Measurements from ENCODE around the gene GALNT18. TPM values are rescaled to one million over a fixed set of nuclear protein-coding genes. Genes with fewer than 3 reads are reported as not detected.
A peak's percentile ranks its signal among the peaks of the same experiment; 100 is the strongest.

The GALNT18 gene
- total RNA-seq, 1 experiment from 2014 or later, result 25.3 TPM

DNA sequence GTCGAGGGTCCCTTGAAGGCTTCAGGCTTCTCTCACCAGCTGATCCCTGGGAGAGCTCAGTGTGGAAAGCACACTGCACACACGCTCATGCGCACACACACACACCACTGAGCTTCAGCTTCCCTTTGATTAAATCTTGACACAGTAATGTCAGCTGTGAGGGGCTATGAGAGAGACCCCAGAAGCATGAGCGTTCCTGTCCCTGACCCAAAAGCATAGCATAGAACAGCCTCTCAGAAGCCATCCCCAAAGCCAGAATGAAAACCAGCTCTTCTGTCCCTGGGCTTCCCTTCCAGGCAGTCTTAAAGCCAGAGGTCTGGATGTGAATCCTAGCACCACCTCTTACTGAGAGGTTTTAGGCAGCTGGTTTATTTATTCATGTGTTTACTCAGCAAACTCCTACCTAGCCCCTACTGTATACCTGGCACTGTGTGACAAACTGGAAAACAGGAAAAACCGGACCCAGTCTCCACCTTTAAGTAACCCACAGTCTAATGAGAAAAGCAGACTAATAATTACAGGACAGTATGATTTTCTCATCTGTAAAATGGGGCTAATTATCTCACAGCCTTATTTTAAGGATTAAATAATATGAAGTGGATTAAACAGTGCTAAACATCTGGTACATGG, 15.9 kb downstream of the GALNT18 start:
- H3K4me3 ChIP-seq, result no peak overlapping the region

DNA sequence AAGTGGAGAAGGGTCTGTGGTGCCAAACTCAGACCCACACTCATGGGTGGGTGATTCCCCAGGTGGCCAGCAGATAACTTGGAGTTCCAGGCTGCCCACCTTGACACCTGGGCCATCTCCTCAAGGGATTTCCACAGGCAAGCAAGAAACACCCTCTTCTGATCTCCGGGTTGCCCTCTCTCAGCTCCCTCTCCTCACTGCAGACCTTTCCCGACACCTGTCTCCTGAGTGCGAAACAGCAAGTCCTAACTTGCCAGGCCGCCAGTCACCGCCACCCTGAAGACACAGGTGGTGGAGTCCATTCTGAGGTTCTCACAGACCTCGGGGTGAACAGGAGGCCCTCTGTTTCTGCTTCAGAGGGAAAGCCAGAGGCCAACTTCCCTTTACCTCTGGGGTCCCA, 16.6 kb downstream of the GALNT18 start:
- Histone ChIP-seq H3K9me3 (peaks cover 17% of the 10 kb centered on the region), H3K27me3 (no peaks in the 10 kb centered on the region), H3K36me3 (no peaks in the 10 kb centered on the region; the same call in 1 of the 2 replicates), H3K4me3 (no peak overlapping the region)
- DNase-seq, result no peak

More for the DNA sequence above, 15.9 kb downstream of the GALNT18 start:
- DNase-seq, result no peak
- peaks cover 11% of the 10 kb centered on the region; the same call in 1 of the 2 replicates for H3K9me3 ChIP-seq
- H3K36me3 ChIP-seq, result no peaks in the 10 kb centered on the region
- no peaks in the 10 kb centered on the region for H3K27me3 ChIP-seq

DNA sequence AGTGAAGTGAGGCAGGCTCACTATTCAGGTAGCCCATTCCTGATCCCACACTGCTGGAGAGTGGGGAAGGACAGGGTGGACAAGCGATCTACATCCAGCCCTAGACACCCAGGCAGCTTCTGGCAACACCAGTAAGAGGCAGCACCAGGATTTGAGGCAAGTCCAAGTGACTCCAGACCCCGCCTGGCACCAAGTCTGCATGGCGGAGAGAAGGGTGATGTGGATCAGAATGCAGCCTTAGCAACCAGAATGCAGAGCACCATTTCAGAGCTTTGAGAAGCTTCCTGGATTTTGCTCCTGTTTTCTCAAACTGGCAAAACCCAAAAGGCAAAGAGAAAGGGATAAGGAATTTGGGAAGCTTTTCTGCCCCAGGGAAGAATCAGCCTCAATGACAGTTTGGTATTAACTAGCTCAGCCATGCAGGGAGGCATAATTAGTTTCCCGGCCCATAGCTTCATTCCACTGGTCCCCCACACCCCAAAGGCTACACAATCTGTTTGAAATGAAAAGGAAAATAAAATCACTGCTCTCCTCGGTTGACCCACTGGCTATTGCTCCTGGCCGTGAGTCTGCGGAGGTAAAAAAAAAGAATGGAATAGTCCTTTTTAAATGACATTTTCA, 17.3 kb downstream of the GALNT18 start:
- no peak overlapping the region for H3K4me3 ChIP-seq
- H3K36me3 ChIP-seq, result no peaks in the 10 kb centered on the region; the same call in 1 of the 2 replicates
- H3K27me3 ChIP-seq, result no peaks in the 10 kb centered on the region
- peaks cover 21% of the 10 kb centered on the region for H3K9me3 ChIP-seq
- DNase-seq, result no peak

DNA sequence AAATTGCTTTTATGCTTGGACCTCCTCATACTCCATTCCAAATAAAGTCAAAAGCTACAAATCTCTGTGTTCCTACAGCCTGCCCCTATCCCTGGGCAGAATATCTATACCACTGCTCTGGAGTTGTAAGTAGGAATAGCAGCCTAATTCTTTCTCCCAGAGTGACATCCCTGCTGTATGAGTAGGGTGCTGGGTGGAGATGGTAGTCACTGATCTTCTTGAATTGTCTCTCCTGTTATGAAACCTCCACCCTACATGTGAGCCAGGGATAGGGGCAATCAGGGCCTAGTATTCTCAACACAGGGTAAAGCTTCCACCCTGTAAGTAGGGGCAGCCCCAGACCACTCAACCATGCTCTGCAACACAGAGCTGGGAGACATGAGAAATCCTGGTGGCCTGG, 19.8 kb downstream of the GALNT18 start:
- DNase-seq, result no peak
- Histone ChIP-seq H3K36me3 (no peaks in the 10 kb centered on the region; the same call in 1 of the 2 replicates), H3K27me3 (no peaks in the 10 kb centered on the region), H3K9me3 (peaks cover 21% of the 10 kb centered on the region), H3K4me3 (no peak overlapping the region)

DNA sequence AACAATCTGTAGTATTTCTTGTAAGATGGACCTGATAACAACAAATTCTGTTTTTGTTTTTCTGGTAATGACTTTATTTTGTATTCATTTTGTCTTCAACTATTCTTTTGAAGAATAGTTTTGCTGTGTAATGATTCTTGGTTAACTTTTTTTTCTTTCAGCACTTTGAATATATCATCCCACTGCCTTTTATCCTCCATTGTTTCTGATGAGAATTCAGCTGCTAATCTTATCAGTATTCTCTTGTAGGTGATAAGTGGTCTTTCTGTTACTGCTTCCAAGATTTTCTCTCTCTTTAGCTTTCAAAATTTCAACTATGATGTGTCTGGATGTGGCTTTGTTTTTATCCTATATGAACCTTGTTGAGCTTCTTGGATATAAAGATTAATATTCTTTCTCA, 21.5 kb downstream of the GALNT18 start:
- Histone ChIP-seq H3K36me3 (no peaks in the 10 kb centered on the region; the same call in 1 of the 2 replicates), H3K27me3 (no peaks in the 10 kb centered on the region), H3K9me3 (peaks cover 21% of the 10 kb centered on the region), H3K4me3 (no peak overlapping the region)
- no peak for DNase-seq

DNA sequence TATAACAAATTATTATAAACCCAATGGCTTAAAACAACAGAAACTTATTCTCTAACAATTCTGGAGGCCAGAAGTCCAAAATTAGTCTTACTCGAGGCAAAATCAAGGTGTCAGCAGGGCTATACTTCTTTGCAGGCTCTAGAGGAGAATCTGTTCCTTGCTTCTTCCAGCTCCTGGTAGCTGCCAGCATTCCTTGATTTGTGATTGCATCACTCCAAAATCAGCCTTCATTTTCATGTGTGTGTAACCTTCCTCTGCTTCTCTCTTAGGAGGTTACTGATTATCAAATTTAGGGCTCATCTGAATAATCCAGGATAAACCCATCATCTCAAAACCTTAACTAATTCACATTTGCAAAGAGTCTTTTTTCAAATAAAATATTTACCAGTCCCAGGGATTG, 23.6 kb downstream of the GALNT18 start:
- DNase-seq, result no peak

DNA sequence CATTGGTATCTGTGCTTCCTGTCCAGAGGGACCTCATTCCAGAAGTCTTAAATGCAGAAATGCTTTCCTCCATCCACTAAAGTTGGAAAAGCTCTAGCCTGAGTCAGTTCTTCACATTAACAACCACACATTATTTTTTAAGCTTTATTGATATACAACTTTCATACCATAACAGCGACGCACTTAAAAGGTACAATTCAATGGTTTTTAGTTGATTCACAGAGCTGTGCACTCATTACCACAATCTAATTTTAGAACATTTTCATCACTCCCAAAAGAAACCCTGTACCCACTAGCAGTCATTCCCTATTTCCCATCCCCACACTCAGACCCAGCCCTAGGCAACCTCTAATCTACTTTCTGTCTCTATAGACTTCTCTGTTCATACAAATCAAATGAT, 27.6 kb downstream of the GALNT18 start:
- H3K9me3 ChIP-seq, result no peaks in the 10 kb centered on the region
- no peaks in the 10 kb centered on the region for H3K36me3 ChIP-seq
- DNase-seq, result no peak
- H3K27me3 ChIP-seq, result no peaks in the 10 kb centered on the region
- no peak overlapping the region for H3K4me3 ChIP-seq

More for the DNA sequence above, 23.6 kb downstream of the GALNT18 start:
- no peaks in the 10 kb centered on the region for H3K27me3 ChIP-seq
- H3K4me3 ChIP-seq, result no peak overlapping the region
- no peaks in the 10 kb centered on the region; the same call in 1 of the 2 replicates for H3K36me3 ChIP-seq
- peaks cover 16% of the 10 kb centered on the region for H3K9me3 ChIP-seq

DNA sequence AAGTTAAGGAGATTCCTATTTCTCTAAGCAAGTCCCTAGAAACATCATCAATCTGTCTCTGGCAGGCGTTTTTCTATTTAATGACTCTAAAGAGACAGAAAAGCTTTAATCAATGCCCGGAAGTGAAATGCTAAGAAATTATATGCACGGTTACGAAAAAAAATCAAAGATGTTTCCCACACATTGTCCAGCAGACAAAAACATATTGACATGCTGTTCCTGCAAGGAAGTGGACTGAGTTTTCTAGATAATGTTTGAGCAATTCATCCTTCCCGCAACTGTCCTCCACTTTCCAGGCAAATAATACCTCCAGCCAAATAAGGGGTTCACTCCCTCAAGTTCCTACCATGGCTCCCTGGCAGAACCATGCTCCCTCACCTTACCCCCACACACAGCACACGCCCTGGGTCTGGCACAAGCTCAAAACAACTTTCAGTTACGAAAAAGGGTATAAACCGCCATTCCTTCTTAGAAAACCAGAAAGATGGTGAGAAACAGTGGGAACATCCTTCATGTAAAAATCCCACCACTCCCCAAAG, 29.6 kb downstream of the GALNT18 start:
- Histone ChIP-seq H3K27me3 (no peaks in the 10 kb centered on the region), H3K36me3 (no peaks in the 10 kb centered on the region), H3K9me3 (no peaks in the 10 kb centered on the region), H3K4me3 (no peak overlapping the region)
- DNase-seq, result no peak

DNA sequence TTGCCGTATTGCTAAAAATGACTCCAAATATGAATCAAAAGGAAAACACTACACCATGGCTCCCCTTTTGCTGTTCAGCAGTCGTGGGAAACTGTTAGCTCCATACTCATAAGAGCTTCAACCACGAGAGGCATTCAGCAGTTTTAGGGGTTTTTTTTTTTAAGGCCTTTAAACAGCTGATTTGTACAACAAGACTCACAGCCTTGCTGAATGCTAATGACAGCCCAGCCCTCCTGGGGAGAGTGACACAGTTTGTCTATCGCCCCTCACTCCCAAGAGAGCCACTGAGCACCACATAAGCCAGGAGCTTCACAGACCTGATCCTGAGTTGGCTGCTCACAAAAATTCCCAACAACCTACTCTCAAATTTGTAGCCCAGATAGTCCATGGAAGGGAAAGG, 32.4 kb downstream of the GALNT18 start:
- Histone ChIP-seq H3K27me3 (no peaks in the 10 kb centered on the region), H3K4me3 (no peak overlapping the region), H3K9me3 (no peaks in the 10 kb centered on the region), H3K36me3 (no peaks in the 10 kb centered on the region)
- no peak for DNase-seq

DNA sequence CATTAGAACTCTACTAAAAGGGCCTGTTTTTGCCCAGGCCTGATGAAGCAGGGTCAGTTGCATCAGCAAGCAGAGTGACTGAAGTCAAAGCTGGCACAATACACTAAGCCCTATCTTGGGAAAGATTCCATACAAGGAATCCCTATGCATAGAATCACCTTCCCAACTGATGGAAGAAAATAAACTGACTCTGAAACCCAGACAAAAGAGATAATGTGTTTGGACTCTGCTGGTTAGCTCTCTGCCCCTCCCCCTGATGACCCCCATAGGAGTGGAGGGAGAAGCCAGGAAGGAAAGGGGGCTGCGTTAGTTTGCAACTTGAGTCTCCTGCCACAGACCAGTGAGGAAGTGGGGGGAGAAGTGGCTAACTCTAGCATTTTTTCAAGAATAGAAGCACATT, 32.9 kb downstream of the GALNT18 start:
- Histone ChIP-seq H3K36me3 (no peaks in the 10 kb centered on the region), H3K9me3 (no peaks in the 10 kb centered on the region), H3K27me3 (no peaks in the 10 kb centered on the region), H3K4me3 (no peak overlapping the region)
- DNase-seq, result no peak

DNA sequence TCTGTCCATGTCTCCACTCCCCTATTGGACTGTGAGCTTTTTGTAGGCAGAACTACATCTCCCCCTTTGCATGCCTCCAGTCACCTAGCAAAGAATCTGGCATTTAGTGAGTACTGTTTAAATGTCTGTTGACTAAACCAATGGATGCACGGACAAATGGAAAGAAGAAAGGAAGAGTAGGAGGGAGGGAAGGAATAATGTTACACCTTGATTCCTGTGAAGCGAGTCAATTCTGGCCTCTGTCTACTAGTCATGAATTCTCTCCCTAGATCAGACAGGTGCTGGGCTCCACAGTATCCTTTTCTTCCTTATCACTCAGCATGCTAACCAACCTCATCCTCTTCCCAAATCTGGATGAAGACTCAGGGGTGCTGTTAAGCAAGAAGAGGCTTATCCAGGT, 33.6 kb downstream of the GALNT18 start:
- Histone ChIP-seq H3K36me3 (no peaks in the 10 kb centered on the region), H3K9me3 (no peaks in the 10 kb centered on the region), H3K27me3 (no peaks in the 10 kb centered on the region), H3K4me3 (no peak overlapping the region)
- no peak for DNase-seq

DNA sequence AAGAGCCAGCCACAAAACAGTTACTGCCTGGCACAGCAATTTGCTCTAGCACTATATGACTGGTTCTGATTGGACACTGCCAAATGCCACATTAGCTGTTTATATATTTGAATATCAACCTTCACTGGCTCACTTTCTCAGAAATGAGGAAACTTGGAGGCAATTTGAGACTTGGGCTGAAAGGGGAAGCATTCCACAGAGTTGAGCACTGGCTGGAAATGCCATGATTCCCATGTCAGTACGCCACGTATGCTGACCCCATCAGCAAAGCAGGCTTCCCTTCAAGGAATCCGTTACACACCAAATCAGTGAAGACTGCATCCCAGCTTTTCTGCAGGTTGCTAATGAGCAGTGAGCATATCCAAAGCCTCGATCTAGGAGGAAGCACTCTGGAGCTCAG, 34.7 kb downstream of the GALNT18 start:
- DNase-seq, result peak; percentile 65
- Histone ChIP-seq H3K36me3 (no peaks in the 10 kb centered on the region), H3K9me3 (no peaks in the 10 kb centered on the region), H3K27me3 (no peaks in the 10 kb centered on the region), H3K4me3 (no peak overlapping the region)

DNA sequence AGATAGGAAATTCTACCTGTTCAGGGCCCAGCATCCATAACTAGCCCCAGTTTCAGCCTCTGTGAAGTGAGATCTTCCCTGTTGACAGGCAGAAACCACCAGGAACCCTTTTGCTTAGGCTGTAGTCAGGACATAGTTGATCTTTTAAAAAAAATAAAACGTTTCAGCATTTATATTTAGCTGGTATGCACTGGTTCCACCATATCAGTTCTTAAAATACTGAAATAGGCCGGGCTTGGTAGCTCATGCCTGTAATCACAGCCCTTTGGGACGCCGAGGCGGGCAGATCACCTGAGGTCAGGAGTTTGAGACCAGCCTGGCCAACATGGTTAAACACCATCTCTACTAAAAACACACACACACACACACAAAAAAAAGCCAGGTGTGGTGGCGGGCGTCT, 35.3 kb downstream of the GALNT18 start:
- H3K36me3 ChIP-seq, result no peaks in the 10 kb centered on the region
- H3K4me3 ChIP-seq, result no peak overlapping the region
- DNase-seq, result no peak
- H3K27me3 ChIP-seq, result no peaks in the 10 kb centered on the region
- no peaks in the 10 kb centered on the region for H3K9me3 ChIP-seq

DNA sequence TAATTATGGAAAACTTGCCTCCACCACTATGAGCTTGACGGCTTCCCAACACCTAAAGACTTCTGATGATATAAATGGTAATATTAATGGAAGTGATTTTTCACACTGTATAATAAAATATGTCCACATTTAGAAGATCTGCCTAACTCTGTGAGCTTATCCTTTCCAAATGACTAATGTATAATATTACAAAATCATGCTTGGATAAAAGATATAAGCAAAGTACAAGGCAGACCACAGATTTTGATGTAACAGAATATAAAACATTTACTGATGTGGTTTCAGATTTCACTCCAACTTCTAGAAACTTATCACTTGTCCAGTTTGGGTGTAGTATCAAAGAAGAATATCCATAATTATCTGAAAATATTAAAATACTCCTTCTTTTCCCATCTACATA, 36.9 kb downstream of the GALNT18 start:
- DNase-seq, result no peak
- Histone ChIP-seq H3K27me3 (no peaks in the 10 kb centered on the region), H3K9me3 (no peaks in the 10 kb centered on the region), H3K4me3 (no peak overlapping the region), H3K36me3 (no peaks in the 10 kb centered on the region)

DNA sequence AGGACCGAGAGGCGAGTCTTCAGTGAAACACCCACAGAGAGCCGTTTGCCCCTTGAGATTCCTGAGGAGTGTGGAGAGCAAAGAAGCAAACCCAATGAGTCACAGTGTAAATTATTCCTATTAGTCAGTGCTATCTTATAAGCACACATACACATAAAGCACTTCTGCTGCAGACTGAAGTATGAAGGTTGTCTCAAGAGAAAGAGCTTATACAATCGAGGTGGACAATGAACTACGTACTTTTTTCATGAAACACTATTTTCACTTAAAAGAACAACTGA, 37.3 kb downstream of the GALNT18 start:
- Histone ChIP-seq H3K4me3 (no peak overlapping the region), H3K27me3 (no peaks in the 10 kb centered on the region), H3K9me3 (no peaks in the 10 kb centered on the region), H3K36me3 (no peaks in the 10 kb centered on the region)
- DNase-seq, result peak; percentile 83

DNA sequence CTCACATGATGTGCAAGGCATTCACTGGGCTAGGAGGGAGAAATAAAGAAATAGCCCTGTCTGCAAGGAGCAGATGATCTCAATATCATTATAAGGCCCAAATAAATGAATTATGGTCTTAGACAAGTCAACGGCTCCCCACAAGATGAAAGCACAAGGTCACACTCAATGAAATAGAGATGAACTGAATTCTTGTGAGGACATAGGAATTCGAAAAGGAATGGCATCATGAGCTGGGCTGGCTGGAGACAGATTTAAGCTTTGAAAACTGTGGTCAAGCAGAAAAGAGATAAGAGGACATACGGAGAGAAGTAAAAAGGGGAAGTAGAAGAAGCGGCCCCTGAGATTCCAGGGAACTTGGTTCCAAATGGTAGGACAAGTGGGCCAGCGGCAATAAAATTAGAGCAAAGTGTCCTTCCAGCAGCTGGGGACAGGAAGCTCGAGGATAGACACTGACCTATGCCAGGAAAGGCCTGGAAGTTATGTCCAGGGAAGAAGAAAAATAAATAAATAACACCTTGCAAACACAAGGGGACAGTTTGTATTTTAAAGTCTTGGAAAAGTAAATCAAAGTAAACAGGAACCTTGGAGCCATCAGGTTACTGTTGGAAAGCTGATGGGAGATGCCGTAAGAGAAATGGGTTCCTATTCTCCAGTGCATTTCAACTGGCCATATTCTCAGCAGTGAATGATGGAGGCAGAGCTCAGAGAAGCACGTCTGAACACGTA, 37.8 kb downstream of the GALNT18 start:
- Histone ChIP-seq H3K9me3 (no peaks in the 10 kb centered on the region), H3K36me3 (no peaks in the 10 kb centered on the region), H3K27me3 (no peaks in the 10 kb centered on the region), H3K4me3 (no peak overlapping the region)
- no peak for DNase-seq

DNA sequence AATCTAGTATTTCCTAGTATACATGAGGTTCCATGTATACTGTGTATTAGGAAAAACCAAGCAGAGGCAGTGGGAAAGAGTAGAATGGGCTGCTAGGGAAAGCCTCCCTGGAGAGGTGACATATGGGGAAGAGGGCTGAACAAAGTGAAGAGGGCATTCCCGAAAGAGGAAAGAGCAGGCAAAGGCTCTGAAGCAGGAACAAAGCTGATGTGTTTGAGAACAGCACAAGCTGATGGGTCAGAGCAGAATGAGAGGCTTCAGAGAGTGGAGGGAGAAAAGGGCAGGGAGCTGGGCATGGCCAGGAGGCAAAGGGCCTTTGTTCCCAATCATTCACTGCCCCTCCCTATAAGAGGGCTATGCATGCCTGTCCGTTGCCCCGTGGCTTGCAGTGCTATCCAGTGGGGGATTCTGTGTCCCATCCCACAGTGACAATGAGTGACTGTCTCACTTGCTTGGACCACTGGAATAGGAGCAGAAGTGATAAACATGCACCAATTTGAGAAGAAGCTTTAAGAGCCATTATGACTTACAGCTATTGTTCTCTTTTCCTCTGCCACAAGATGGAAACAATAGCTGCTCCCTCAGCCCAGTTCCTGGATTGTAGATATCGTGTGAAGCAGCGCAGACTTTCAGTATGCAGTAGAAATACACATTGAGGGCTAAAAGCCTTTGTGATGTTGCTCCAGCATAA, 39.6 kb downstream of the GALNT18 start:
- no peaks in the 10 kb centered on the region for H3K36me3 ChIP-seq
- no peaks in the 10 kb centered on the region for H3K9me3 ChIP-seq
- H3K27me3 ChIP-seq, result no peaks in the 10 kb centered on the region
- DNase-seq, result no peak
- H3K4me3 ChIP-seq, result no peak overlapping the region

All from MG63 (cell line).